H9 (cell line): ENCODE results near the gene AP3S2. TPM values are rescaled to one million over a fixed set of nuclear protein-coding genes. Genes with fewer than 3 reads are reported as not detected.

Source experiments
- DNase-seq: peaks from one replicate; pipeline ENCODE4 v3.0.0-alpha.2; 2017
- H2AFZ ChIP-seq: one replicate; pipeline ENCODE4 v1.6.1; 2013; ENCODE audit warnings: mild to moderate bottlenecking, low read length, control low read depth, moderate library complexity
- H2AK5ac ChIP-seq: 2 replicates; pipeline ENCODE4 v1.6.1; 2013; ENCODE audit warnings: low read length, control low read depth, mixed read lengths; ENCODE audit not compliant: insufficient read length
- H2BK120ac ChIP-seq: one replicate; pipeline ENCODE4 v1.6.1; 2013; ENCODE audit warnings: low read depth, mild to moderate bottlenecking, low read length, control low read depth, inconsistent platforms; ENCODE audit not compliant: poor library complexity, severe bottlenecking
- H2BK12ac ChIP-seq: 2 replicates; pipeline ENCODE4 v1.6.1; 2013; ENCODE audit warnings: low read length, control low read depth, mixed read lengths, low read depth; ENCODE audit not compliant: insufficient read length
- H2BK15ac ChIP-seq: 2 replicates; pipeline ENCODE4 v1.6.1; 2013; ENCODE audit warnings: low read depth, low read length, control low read depth
- H2BK20ac ChIP-seq: one replicate; pipeline ENCODE4 v1.6.1; 2013; ENCODE audit warnings: low read depth, mild to moderate bottlenecking, low read length, control low read depth, inconsistent platforms; ENCODE audit not compliant: poor library complexity, severe bottlenecking
- H2BK5ac ChIP-seq: 2 replicates; pipeline ENCODE4 v1.6.1; 2013; ENCODE audit warnings: low read length, control low read depth, mixed read lengths; ENCODE audit not compliant: insufficient read length
- H3K14ac ChIP-seq: 2 replicates; pipeline ENCODE4 v1.6.1; 2013; ENCODE audit warnings: low read length, control low read depth; ENCODE audit not compliant: insufficient read depth
- H3K18ac ChIP-seq: 2 replicates; pipeline ENCODE4 v1.6.1; 2013; ENCODE audit warnings: low read depth, mild to moderate bottlenecking, mixed read lengths, low read length, control low read depth; ENCODE audit not compliant: insufficient read length
- H3K23ac ChIP-seq: 2 replicates; pipeline ENCODE4 v1.6.1; 2013; ENCODE audit warnings: low read length, control low read depth, mixed read lengths, low read depth; ENCODE audit not compliant: insufficient read length
- H3K23me2 ChIP-seq: 2 replicates; pipeline ENCODE4 v1.6.1; 2013; ENCODE audit warnings: low read depth, mild to moderate bottlenecking, mixed read lengths, low read length, control low read depth; ENCODE audit not compliant: insufficient read length, poor library complexity, severe bottlenecking
- H3K27ac ChIP-seq: 2 replicates; pipeline ENCODE4 v1.5.1; 2013; ENCODE audit warnings: low read length, control low read depth, mixed read lengths, low read depth; ENCODE audit not compliant: insufficient read length
- H3K27me3 ChIP-seq: 2 replicates; pipeline ENCODE4 v1.6.1; 2013; ENCODE audit warnings: low read length, control low read depth, inconsistent platforms; ENCODE audit not compliant: insufficient read depth
- H3K4ac ChIP-seq: 2 replicates; pipeline ENCODE4 v1.6.1; 2013; ENCODE audit warnings: low read depth, mild to moderate bottlenecking, control low read depth, inconsistent platforms, low read length, moderate library complexity
- H3K4me1 ChIP-seq: 2 replicates; pipeline ENCODE4 v1.6.1; 2013; ENCODE audit warnings: low read length, control low read depth, inconsistent platforms; ENCODE audit not compliant: insufficient read depth
- H3K4me2 ChIP-seq: 2 replicates; pipeline ENCODE4 v1.6.1; 2013; ENCODE audit warnings: low read length, control low read depth, mixed read lengths; ENCODE audit not compliant: insufficient read length, insufficient read depth
- H3K56ac ChIP-seq: 2 replicates; pipeline ENCODE4 v1.6.1; 2013; ENCODE audit warnings: low read depth, mild to moderate bottlenecking, mixed read lengths, low read length, control low read depth; ENCODE audit not compliant: insufficient read length
- H3K79me1 ChIP-seq: 2 replicates; pipeline ENCODE4 v1.6.1; 2013; ENCODE audit warnings: low read depth, mild to moderate bottlenecking, moderate library complexity, low read length, control low read depth, inconsistent platforms; ENCODE audit not compliant: insufficient read depth, poor library complexity, severe bottlenecking
- H3K79me2 ChIP-seq: 2 replicates; pipeline ENCODE4 v1.6.1; 2013; ENCODE audit warnings: low read length, control low read depth, inconsistent platforms; ENCODE audit not compliant: insufficient read depth
- H3K9ac ChIP-seq: 2 replicates; pipeline ENCODE4 v1.6.1; 2013; ENCODE audit warnings: low read length, control low read depth, mixed read lengths; ENCODE audit not compliant: insufficient read length; ENCODE audit errors: extremely low read depth
- H3K9me3 ChIP-seq: one replicate; pipeline ENCODE4 v1.6.1; 2013; ENCODE audit warnings: low read depth, low read length, inconsistent platforms; ENCODE audit not compliant: control insufficient read depth
- H3T11ph ChIP-seq: one replicate; pipeline ENCODE4 v1.6.1; 2013; ENCODE audit warnings: mild to moderate bottlenecking, low read length, control low read depth, inconsistent platforms
- H4K20me1 ChIP-seq: one replicate; pipeline ENCODE4 v1.6.1; 2013; ENCODE audit not compliant: control insufficient read depth, insufficient read length, insufficient read depth
- H4K5ac ChIP-seq: 2 replicates; pipeline ENCODE4 v1.6.1; 2013; ENCODE audit warnings: low read depth, mild to moderate bottlenecking, mixed read lengths, low read length, control low read depth; ENCODE audit not compliant: insufficient read length
- H4K8ac ChIP-seq: replicated peaks from 2 replicates; pipeline ENCODE4 v1.6.1; 2013; ENCODE audit warnings: low read length, control low read depth, mixed read lengths, low read depth; ENCODE audit not compliant: insufficient read length
- H4K91ac ChIP-seq: 2 replicates; pipeline ENCODE4 v1.6.1; 2013; ENCODE audit warnings: low read depth, mild to moderate bottlenecking, moderate library complexity, mixed read lengths, low read length, control low read depth; ENCODE audit not compliant: insufficient read length
- H3K27ac Mint-ChIP-seq, 3 experiments: 2 replicates in 2 of 3; 3 replicates in 1 of 3; pipeline ENCODE4 v1.8.0; 2020 to 2021; ENCODE audit warnings: mixed read lengths in 3 of 3, mild to moderate bottlenecking in 1 of 3, moderate library complexity in 1 of 3
- H3K27me3 Mint-ChIP-seq: 2 replicates; pipeline ENCODE4 v1.8.0; 2021; ENCODE audit warnings: low read depth, mild to moderate bottlenecking, moderate library complexity, mixed read lengths
- H3K36me3 Mint-ChIP-seq, 3 experiments: 2 replicates in 2 of 3; 3 replicates in 1 of 3; pipeline ENCODE4 v1.8.0; 2020 to 2021; ENCODE audit warnings: low read depth in 3 of 3, mixed read lengths in 3 of 3; ENCODE audit not compliant: insufficient read depth in 1 of 3
- H3K4me1 Mint-ChIP-seq, 2 experiments: 2 replicates each; pipeline ENCODE4 v1.8.0; 2020; ENCODE audit warnings: mixed read lengths in 2 of 2
- H3K4me3 Mint-ChIP-seq, 2 experiments: 2 replicates in 1 of 2; 3 replicates in 1 of 2; pipeline ENCODE4 v1.8.0; 2020 to 2021; ENCODE audit warnings: mild to moderate bottlenecking in 2 of 2, mixed read lengths in 2 of 2, moderate library complexity in 1 of 2
- H3K9me3 Mint-ChIP-seq, 2 experiments: 2 replicates in 1 of 2; 3 replicates in 1 of 2; pipeline ENCODE4 v1.8.0; 2020; ENCODE audit warnings: mild to moderate bottlenecking in 2 of 2, mixed read lengths in 2 of 2, moderate library complexity in 1 of 2
- WGBS: extraction: QIAGEN DNeasy Blood & Tissue Kit; methylation state at CpG from one replicate; pipeline ENCODE4 v1.1.7; 2013; ENCODE audit warnings: missing lambda C conversion rate, low lambda C conversion rate, mixed read lengths; ENCODE audit not compliant: insufficient read length; ENCODE audit errors: extremely low coverage; 5-methylcytosine and 5-hydroxymethylcytosine counted together
- microRNA-seq: library from miRNA; unstranded; fragments of <30 nt; microRNA quantifications from one replicate; pipeline ENCODE4, GENCODE V29; 2020; ENCODE audit warnings: borderline microRNAs expressed
- total RNA-seq: library from RNA; stranded (reverse); gene quantifications from 2 replicates; pipeline ENCODE4 v1.2.1, GENCODE V29; 2021
- TF ChIP-seq, protein P1 (sequence below): fragments of 200-600 bp; sonication (generic); conservative IDR thresholded peaks from 3 replicates; pipeline ENCODE4 v1.8.0; 2021; ENCODE audit warnings: antibody characterized with exemption, mild to moderate bottlenecking

AP3S2 gene
- total RNA-seq, 1 experiment from 2014 or later, result 33.9 TPM

DNA sequence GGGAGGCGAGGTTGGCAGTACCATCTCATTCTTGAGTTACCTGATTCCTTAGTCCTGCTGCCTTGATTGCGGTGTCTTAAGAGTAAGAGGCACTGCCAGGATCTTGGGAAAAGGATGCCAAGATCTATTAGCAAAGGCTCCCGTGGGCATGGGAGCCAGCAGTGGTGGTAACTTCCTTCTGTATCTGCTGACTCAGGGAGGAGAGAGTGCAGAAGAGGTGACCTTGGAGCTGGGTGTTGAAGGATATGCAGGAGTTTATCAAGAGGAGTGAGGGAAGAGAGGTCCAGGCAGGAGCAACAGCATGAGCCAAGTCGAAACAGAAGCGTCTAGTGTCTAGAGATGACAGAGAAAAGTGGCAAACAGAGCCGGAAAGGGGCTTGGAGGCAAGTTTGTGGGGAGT, 113.2 kb downstream of the AP3S2 start:
- peaks cover 21 to 27% of the 10 kb centered on the region in 2 experiments for H3K4me1 Mint-ChIP-seq
- H3K79me2 ChIP-seq, result no peaks in the 10 kb centered on the region
- H4K91ac ChIP-seq, result peak overlapping the region; percentile 31
- H3K56ac ChIP-seq, result no peak overlapping the region
- no peak overlapping the region for H3K4ac ChIP-seq
- no peak overlapping the region for H3K9ac ChIP-seq
- no CpG with 5 or more reads among the region's 6 CpGs for WGBS
- no peak overlapping the region for H3K27ac ChIP-seq
- no peak overlapping the region for H2AK5ac ChIP-seq
- H2BK12ac ChIP-seq, result no peak overlapping the region
- peaks cover 63% of the 10 kb centered on the region for H3K27me3 Mint-ChIP-seq
- peaks cover 4% of the 10 kb centered on the region for H3K23me2 ChIP-seq
- no peak overlapping the region for H3K4me2 ChIP-seq
- H3K18ac ChIP-seq, result no peak overlapping the region
- H2BK120ac ChIP-seq, result no peak overlapping the region
- peaks cover 5% of the 10 kb centered on the region; the same call in 1 of the 2 replicates for H3K27me3 ChIP-seq
- H2BK15ac ChIP-seq, result no peak overlapping the region
- no peak overlapping the region for H4K5ac ChIP-seq
- no peaks in the 10 kb centered on the region for H4K20me1 ChIP-seq
- no peak for DNase-seq
- TF ChIP-seq, protein P1, sequence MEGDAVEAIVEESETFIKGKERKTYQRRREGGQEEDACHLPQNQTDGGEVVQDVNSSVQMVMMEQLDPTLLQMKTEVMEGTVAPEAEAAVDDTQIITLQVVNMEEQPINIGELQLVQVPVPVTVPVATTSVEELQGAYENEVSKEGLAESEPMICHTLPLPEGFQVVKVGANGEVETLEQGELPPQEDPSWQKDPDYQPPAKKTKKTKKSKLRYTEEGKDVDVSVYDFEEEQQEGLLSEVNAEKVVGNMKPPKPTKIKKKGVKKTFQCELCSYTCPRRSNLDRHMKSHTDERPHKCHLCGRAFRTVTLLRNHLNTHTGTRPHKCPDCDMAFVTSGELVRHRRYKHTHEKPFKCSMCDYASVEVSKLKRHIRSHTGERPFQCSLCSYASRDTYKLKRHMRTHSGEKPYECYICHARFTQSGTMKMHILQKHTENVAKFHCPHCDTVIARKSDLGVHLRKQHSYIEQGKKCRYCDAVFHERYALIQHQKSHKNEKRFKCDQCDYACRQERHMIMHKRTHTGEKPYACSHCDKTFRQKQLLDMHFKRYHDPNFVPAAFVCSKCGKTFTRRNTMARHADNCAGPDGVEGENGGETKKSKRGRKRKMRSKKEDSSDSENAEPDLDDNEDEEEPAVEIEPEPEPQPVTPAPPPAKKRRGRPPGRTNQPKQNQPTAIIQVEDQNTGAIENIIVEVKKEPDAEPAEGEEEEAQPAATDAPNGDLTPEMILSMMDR, result no peak
- no peak overlapping the region for H3K27ac Mint-ChIP-seq
- no peak overlapping the region for H2BK20ac ChIP-seq
- H3K4me1 ChIP-seq, result peaks cover 6% of the 10 kb centered on the region
- no peaks in the 10 kb centered on the region for H3K9me3 Mint-ChIP-seq
- no peaks in the 10 kb centered on the region for H3K9me3 ChIP-seq
- H3K23ac ChIP-seq, result no peak overlapping the region
- H3K79me1 ChIP-seq, result no peaks in the 10 kb centered on the region
- no peak overlapping the region for H2AFZ ChIP-seq
- no peaks in the 10 kb centered on the region for H3K36me3 Mint-ChIP-seq
- no peak overlapping the region for H2BK5ac ChIP-seq
- H4K8ac ChIP-seq, result no peak overlapping the region
- H3T11ph ChIP-seq, result no peak overlapping the region
- no peak overlapping the region for H3K14ac ChIP-seq
- no peak overlapping the region for H3K4me3 Mint-ChIP-seq

Small RNA genes within 50 kb of the gene (microRNA-seq; reads per million reads assigned to microRNA genes)
- gene MIR5009 (0.35 reads per million), gene MIR5094 (not detected)

Other genes with a start within 250 kb of the AP3S2 start
- 22.0 and 23.4 TPM in 2 replicates for gene KIF7, start 238.5 kb downstream of the AP3S2 start, total RNA-seq
- gene PLIN1, start 214.6 kb downstream of the AP3S2 start, total RNA-seq, result 0.09 TPM in 1 of 2 replicates, not detected in the other
- 1.3 and 1.4 TPM in 2 replicates for gene PEX11A, start 203.2 kb downstream of the AP3S2 start, total RNA-seq
- not detected in 2 replicates for gene WDR93, start 203.2 kb downstream of the AP3S2 start, total RNA-seq
- not detected in 2 replicates for gene MESP1, start 142.7 kb downstream of the AP3S2 start, total RNA-seq
- 0.28 TPM in 1 of 2 replicates, not detected in the other for gene MESP2, start 117.7 kb downstream of the AP3S2 start, total RNA-seq
- 3.5 and 3.6 TPM in 2 replicates for gene ANPEP, start 79.1 kb downstream of the AP3S2 start, total RNA-seq
- 5.5 and 6.4 TPM in 2 replicates for gene ARPIN, start 19.0 kb upstream of the AP3S2 start, total RNA-seq
- 40.7 and 42.8 TPM in 2 replicates for gene ZNF710, start 107.3 kb upstream of the AP3S2 start, total RNA-seq
- 57.7 and 62.5 TPM in 2 replicates for gene IDH2, start 208.5 kb upstream of the AP3S2 start, total RNA-seq